Measurements from ENCODE around the gene DNASE1L2.

DNASE1L2 gene

DNA sequence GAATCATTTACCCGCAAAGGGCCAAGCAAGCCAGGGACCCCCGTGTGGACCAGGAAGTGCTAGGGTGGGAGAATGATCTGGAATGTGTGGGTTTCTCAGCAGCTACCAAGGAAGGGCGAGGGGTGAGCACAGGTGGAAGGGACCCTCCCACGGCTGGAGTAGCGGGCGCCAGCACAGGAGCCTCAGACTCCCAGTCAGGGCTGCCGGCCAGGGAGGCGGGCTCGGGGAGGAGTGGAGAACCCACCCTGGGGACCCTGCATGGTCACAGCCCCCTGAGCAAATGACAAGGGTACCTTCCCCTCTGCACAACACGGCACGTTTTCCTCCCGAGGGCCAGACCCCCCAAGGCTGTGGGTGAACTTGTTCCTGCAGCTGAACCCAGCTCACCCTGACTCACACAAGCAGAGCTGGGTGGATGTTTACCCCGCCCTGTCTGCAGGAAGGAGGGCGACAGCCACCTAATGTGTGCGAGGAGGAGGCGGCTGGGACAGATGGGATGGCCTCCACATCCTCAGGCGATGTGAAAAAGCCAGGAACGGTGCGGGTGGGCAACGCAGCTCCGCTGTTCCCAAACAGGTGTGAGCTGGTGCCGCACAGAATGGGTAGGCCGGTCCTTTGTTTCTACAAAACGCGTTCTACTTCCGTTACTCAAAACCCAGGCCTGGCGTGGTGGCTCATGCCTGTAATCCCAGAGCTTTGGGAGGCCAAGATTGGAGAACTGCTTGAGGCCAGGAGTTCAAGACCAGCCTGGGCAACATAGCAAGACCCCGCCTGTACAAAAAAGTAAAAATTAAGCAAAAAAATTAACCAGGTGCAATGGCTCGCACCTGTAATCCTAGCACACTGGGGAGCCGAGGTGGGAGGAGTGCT is 8.9 kb downstream of the DNASE1L2 start:
- DNase-seq: no peak
- peaks cover 62% of the 10 kb centered on the region for H3K36me3 ChIP-seq
- H3K4me3 ChIP-seq (ENCODE audit: low read depth, low read length): no peak overlapping the region
- H3K4me1 ChIP-seq: no peaks in the 10 kb centered on the region
- no peaks in the 10 kb centered on the region for H3K27me3 ChIP-seq
- TF ChIP-seq, protein P1, sequence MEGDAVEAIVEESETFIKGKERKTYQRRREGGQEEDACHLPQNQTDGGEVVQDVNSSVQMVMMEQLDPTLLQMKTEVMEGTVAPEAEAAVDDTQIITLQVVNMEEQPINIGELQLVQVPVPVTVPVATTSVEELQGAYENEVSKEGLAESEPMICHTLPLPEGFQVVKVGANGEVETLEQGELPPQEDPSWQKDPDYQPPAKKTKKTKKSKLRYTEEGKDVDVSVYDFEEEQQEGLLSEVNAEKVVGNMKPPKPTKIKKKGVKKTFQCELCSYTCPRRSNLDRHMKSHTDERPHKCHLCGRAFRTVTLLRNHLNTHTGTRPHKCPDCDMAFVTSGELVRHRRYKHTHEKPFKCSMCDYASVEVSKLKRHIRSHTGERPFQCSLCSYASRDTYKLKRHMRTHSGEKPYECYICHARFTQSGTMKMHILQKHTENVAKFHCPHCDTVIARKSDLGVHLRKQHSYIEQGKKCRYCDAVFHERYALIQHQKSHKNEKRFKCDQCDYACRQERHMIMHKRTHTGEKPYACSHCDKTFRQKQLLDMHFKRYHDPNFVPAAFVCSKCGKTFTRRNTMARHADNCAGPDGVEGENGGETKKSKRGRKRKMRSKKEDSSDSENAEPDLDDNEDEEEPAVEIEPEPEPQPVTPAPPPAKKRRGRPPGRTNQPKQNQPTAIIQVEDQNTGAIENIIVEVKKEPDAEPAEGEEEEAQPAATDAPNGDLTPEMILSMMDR (IDR thresholded peaks at IDR 0.05; ENCODE audit: low read depth, low read length): no peak
- no peaks in the 10 kb centered on the region for H3K9me3 ChIP-seq

DNA sequence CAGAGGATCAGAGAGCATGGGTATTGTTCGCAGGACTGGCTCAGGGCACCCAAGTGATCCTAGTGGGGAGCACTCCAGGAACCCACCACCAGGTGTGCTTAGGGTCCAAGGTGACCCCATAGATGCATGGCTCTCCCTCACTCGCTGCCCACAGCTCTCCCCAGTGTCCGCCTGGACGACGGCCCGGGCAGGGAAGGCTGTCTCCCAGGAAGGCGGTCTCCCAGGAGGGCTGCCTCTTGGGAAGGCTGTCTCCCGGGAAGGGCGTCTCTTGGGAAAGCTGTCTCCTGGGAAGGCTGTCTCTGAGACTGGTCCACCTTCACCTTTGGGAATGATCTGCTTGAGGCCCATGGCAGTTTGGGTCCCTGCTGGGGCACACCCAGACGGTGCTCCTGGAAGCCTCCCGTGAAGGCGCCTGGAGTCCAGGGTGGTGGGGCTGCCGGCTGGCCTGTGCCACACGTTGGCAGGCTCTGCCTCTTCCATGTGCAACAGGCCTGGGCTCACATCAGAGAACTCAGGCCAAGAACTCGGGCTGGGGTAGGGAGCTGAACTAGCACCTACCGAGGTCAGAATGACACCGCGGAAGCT is 10.1 kb downstream of the DNASE1L2 start:
- Histone ChIP-seq H3K9me3 (no peaks in the 10 kb centered on the region), H3K4me1 (no peaks in the 10 kb centered on the region), H3K36me3 (peaks cover 62% of the 10 kb centered on the region), H3K27me3 (no peaks in the 10 kb centered on the region), H3K4me3 (ENCODE audit: low read depth, low read length) (no peak overlapping the region)
- TF ChIP-seq, protein P1 (IDR thresholded peaks at IDR 0.05; ENCODE audit: low read depth, low read length): no peak
- no peak for DNase-seq

DNA sequence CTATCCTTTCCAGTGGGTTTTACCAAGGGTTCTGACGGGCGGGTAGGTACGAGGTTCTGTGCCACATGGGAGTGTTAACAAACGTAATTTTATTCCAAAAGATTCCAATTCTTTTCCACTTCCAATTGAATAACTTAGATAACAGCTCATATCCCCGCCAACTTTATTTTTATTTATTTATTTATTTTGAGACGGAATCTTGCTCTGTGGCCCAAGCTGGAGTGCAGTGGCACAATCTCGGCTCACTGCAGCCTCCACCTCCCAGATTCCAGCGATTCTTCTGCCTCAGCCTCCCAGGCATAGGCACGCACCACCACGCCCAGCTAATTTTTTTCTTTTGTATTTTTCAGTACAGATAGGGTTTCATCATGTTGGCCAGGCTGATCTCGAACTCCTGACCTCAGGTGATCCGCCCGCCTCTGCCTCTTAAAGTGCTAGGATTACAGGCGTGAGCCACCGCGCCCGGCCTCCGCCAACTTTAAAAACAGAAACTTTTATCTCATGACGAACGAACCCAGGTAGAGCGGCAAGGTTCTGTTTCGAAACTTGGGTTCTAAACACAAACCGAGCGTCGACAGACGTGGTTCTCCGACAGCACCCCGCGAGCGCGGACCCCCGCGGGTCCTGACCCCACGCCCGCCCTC is 14.5 kb downstream of the DNASE1L2 start:
- TF ChIP-seq, protein P1 (IDR thresholded peaks at IDR 0.05; ENCODE audit: low read depth, low read length): no peak
- H3K9me3 ChIP-seq: no peaks in the 10 kb centered on the region
- H3K4me3 ChIP-seq (ENCODE audit: low read depth, low read length): peak overlapping the region; percentile 72
- peaks cover 62% of the 10 kb centered on the region for H3K36me3 ChIP-seq
- H3K27me3 ChIP-seq: no peaks in the 10 kb centered on the region
- peaks cover 3% of the 10 kb centered on the region; the same call in 1 of the 2 replicates for H3K4me1 ChIP-seq
- DNase-seq: no peak

DNA sequence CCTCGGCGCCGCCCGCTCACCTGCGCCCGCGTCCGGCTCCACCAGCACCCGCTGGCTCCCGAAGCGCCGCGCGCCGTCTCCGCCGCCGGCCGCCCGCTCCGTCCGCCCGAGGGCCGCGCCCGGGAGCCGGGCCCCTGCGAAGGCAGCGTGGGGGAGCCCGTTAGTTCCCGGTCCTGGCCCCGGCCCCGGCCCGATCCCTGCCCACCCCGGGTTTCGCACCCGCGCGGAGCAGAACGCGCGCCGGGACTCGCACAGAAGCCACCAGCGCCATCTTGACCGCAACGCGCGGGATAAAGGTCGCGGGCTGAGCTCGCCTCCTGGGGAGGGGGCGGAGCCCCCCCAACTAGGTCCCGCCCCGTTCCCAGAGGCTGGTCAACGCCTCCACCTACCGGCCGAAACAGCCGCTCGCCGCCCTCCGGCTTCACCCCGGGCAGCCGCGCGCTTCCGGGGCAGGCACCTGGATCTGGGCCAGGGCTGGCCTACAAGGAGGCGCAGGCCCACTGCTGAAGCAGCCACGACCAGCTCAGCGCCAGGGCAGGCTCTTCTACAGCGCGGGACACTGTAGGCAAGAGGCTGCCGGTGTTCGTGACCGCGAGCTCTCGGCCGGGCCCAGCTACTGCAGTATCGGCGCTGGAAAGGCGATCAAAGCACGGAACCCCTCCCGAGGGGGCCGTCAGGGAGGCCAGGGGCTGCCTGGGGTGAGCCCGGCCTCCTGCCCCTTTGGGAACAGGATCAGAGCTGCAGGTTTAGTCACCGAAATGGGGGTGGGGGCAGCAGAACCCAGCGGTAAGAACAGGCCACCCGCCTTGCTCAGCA is 15.3 kb downstream of the DNASE1L2 start, which contains the start of gene ECI1:
Gene ECI1, minus strand, starts transcription at position 292 of the 816 bp plus-strand sequence. Its CDS starts 21 bp downstream, at position 271.
- H3K27me3 ChIP-seq: no peaks in the 10 kb centered on the region
- H3K36me3 ChIP-seq: peaks cover 62% of the 10 kb centered on the region
- H3K4me3 ChIP-seq (ENCODE audit: low read depth, low read length): peak within 1 kb of the TSS; percentile 72
- peaks cover 3% of the 10 kb centered on the region; the same call in 1 of the 2 replicates for H3K4me1 ChIP-seq
- no peaks in the 10 kb centered on the region for H3K9me3 ChIP-seq
- TF ChIP-seq, protein P1 (IDR thresholded peaks at IDR 0.05; ENCODE audit: low read depth, low read length): peak; percentile 60
- DNase-seq: peak; percentile 99

DNA sequence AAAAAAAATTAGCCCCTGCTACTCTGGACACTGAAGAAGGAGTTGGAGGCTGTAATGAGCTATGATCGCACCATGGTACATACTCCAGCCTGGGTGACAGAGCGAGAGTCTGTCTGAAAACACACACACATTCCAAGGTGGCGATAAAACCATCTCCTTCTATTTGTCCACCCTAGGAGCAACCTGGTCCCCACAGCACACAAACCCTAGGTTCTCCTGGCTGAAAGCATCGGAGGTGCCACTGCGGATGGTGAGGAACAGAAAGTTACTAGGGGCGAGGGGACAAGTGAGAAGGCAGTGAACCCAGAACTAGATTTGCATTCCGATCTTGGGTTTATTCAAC is 16.5 kb downstream of the DNASE1L2 start:
- H3K9me3 ChIP-seq: no peaks in the 10 kb centered on the region
- no peak for DNase-seq
- H3K36me3 ChIP-seq: peaks cover 65% of the 10 kb centered on the region
- H3K4me3 ChIP-seq (ENCODE audit: low read depth, low read length): no peak overlapping the region
- TF ChIP-seq, protein P1 (IDR thresholded peaks at IDR 0.05; ENCODE audit: low read depth, low read length): no peak
- no peaks in the 10 kb centered on the region for H3K27me3 ChIP-seq
- peaks cover 3% of the 10 kb centered on the region; the same call in 1 of the 2 replicates for H3K4me1 ChIP-seq
